HG03439 (cell line): Measurements from ENCODE around the gene CCDC188.

ENCODE experiments used
- ATAC-seq: cut with Tn5 transposase; IDR thresholded peaks from one replicate; pipeline ENCODE4 v1.9.1; 2021; ENCODE audit warnings: mild to moderate bottlenecking, moderate library complexity; ENCODE audit not compliant: unreplicated experiment

The CCDC188 gene

DNA sequence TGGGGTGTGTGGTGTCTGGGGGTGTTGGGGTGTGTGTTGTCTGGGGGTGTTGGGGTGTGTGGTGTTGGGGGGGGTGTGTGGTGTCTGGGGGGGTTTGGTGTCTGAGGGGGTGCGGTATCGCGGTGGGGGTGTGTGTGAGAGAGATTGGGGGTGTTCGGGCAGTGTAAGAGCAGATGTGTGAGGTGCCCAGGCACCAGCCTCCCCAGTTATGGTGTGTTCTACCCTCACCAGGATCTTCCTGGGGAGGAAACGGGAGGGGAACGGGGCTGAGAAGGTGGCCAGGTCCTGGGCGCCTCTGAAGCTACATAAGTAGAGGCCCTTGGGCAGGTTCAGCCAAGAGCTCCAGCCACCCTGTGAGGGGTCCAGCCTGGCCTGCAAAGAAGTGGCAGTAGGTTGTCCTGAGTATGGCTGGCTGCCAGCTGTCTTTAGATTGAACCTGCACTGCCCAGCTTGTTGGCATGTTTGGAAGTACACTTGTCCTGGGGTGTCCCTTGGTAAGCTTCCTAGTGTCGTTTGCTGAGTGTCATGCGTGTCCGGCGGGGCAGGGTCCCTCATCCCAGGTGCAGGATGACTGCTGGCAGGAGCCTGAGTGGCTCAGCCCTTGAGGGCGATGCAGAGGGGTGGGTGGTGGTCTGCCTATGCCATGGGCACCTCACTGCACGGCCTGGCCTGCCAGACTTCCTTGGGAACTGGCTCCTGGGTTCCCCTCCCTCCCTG is 27.3 kb downstream of the CCDC188 start:
- no peak for ATAC-seq

GRCh38 chr22:20121856-20122415 is 28.9 kb downstream of the CCDC188 start:
- ATAC-seq = no peak

DNA sequence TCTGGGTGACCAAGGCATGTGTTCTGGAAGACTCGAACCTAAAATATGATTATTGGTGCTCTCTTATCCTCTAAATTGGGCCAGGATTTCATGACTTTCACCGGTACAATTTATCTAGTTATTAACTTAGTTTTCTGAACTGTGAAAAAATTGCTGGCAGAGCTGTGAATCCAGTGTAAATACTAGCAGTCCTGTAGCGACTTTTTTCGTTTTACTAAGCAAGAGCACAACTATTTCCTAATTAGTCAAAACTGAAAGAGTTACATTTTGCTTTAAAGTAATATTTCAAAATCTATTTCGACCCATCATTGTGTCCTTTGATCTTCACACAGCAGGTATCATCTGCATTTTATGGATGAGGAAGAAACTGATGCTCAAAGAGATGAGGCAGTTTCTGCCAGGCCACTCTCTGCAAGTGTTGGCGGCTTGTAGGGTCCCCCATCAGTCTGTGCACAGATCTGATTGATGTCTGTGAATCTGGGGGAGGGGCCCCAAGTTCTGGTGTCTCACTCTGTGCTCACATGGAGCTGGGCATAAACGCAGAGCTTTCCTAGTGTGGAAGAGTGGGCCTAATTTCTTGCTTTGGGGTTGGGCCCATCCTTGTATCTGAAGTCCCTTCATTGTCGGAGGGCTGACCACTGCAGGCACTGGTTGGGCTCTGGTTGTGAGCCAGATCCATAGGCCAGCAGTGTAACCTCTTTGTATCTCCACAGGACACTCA is 32.4 kb downstream of the CCDC188 start:
- ATAC-seq = no peak

DNA sequence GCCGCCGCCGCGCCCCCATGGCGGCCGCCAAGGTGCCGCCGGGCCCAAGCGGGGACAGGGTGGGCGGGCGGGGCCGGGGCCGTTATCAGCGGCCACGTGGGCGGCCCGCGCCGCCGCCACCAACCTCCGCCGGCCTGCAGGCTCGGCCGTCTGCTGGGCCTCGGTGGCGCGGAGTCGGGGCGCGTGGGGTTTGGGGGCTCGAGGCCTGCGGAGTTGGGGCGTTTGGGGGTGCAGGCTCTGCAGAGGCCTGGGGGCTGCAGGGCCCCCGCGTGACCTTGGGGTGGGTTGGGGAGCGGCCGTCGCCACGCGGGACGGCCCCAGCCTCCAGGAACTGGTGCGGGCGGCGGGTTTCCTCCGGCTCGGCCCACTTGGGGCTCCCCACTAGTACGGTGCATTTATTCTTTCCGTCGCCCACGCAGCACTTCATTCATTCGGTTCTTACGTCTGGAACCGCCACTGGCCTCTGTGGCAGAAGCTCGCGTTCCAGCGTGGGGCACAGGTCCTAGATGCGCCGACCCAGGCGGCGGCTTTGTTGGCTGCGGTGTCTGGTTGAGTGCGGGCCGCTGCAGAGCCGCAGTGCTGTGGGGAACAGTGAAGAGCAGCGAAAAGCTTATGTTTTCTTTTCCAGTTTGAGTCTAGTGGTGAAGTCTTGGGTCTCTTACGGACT is 33.1 kb downstream of the CCDC188 start:
- ATAC-seq = peak; percentile 27

DNA sequence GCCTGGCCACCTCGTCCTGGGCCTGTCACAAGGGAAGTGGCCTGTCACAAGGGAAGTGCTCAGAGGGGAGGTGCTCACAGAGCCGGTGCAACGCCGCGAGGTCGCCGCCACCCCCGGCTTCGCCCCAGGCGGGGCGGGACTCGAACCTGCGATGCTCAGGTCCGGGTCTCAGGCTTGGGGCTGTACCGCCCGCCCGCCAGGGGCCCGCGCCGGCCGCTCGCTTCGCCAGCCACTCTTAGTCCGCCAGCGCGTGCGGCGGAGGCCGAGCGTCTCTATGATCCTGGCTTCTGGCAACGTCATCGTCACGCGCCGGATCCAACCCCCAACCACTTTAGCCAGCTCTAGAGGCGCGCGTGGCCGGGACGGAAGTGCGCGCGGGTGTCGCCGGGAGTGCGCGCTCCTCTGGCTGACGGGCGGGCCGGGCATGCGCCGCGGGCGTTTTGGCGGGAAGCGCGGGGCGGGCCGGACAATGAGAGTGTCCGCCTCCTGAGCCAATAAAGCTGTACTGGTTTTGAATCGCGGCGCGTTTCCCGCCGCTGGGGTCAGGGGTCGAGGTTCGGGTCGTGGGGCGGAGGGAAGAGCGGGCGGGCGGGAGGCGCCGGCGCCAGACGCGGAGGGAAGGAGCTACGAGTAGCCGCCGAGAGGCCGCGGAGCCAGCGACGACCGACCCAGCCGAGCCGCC is 33.8 kb downstream of the CCDC188 start, which contains the start of gene TRMT2A:
Gene TRMT2A, minus strand, starts transcription at position 276 of the 682 bp plus-strand sequence. CDS start 320 bp downstream, outside the sequence.
- ATAC-seq = peak; percentile 77

GRCh38 chr22:20116376-20116950 is 34.4 kb downstream of the CCDC188 start:
- no peak for ATAC-seq

- ATAC-seq = no peak
Measured at GRCh38 chr22:20115691-20116375, 35.0 kb downstream of the CCDC188 start, which contains the start of gene RANBP1. Gene RANBP1, plus strand, starts transcription at chr22:20116104. Its CDS starts 81 bp downstream, at chr22:20116185.

DNA sequence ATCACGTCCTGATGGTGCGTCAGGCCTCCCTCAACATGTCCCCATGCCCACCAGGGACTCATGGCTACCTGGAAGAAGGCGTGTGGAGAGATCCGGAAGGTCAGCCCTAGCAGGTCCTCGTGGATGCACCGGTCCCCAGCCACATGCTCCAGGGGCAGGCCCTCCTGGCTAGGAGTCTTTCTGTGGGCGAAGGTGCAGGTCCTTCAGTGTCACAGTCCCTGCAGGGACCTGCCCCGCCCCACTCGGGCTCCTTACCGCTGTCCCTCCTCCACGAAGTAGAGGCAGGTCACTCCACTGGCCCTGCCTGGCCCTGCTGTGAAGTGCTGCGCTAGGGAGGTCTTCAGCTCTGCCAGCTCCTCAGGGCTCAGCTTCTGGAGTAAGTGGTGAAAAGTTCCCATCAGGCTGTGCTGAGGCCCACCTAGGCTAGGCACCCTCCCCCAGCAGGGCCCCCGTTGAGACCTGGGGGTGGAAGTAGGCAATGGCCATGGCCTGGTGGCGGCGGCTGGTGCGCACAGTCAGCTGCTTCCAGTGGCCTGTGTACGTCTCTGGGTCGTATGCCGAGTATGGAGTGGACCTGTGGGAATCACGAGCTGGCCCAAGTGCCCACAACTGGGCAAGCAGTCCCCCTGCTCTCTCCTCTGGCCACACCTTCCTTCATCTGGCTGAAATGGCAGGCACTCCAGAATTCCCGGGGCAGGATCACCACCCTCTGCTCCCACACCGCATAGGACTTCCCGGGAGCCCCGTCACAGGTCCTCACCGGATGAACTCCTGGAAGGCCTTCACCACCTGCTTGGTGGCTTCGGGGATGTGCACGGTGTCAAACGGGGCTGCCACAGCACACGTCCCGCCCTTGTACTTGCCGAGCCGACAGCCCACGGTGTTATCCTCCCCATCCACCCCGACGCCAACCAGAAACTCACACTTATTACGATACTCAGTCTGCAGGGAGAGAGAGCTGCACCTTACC is 36.1 kb downstream of the CCDC188 start:
- ATAC-seq = no peak

DNA sequence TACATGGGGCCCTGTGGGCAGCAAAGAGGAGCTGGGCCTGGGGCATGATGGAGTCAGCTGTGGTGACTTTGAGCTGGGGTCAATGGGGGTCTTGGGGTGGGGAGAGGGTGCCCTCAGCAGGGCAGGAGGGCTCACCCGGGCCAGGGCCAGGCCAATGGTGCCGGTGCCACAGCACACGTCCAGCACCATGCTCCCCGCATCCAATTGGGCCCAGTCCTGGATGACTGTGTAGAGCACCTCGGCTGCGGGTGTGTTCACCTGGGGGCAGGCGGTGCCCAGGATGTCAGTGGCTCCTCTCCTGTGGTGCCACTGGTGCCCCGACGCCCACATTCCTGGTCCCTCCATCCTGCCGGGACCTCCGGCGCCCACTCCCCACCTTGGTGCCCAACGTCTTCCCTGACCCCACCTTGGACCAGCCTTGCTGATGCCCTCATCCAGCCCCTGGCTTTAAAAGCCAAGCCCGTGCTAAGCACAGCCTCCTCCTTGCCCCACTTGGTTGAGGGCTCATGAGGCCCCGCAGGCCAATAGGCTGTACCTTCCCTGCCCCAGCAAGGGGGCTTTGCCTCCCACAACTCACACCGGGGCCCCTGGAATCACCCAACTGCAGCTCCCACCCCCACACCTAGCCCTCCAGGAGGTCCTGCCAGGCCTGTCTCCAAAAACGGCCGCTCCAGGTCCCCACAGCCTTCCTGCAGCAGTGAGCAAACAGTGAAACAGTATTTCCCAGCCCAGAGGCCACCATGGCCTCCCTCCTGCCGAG is 37.1 kb downstream of the CCDC188 start:
- no peak for ATAC-seq

DNA sequence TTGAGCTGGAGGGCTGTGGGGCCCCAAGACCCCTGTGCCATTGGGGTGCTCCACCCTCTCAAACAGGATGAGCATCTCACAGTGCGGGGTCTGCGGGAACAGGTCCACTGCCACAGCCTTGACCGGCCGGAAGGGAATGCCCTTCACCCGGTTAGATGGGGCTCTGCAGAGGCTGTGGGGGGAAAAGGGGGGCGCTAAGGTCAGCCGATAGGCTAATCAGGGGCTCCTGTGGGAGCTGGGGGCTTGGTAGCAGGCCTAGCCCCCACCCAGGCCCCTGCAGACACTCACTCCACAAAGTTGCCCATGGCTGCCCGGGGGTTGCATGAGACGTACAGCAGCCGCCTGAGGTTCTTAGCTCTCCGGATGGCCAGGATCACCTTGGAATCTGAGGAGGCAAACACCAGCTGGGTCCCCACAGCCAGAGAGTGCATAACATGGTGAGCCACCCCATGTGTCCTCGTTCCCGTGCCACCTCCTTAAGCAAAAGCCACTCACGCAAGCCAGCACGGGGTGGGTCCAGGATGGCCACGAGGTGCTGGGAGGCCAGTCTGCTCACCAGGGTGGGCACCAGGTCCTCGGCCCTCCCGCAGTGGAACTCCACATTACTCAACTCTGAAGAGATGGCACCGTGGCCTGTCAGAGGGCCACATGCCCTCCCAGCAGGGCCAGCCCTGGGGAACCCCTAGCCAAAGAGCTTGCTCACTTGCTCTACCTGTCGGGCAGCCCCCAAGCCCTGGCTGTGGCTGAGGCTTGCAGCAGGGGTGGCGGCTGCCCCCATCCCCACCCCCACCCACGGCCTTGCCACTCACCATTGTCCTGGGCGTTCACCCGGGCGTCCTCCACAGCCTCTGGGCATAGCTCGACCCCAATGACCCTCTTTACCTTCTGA is 38.0 kb downstream of the CCDC188 start:
- ATAC-seq = no peak

GRCh38 chr22:20111689-20112622 is 38.9 kb downstream of the CCDC188 start:
- ATAC-seq = no peak

DNA sequence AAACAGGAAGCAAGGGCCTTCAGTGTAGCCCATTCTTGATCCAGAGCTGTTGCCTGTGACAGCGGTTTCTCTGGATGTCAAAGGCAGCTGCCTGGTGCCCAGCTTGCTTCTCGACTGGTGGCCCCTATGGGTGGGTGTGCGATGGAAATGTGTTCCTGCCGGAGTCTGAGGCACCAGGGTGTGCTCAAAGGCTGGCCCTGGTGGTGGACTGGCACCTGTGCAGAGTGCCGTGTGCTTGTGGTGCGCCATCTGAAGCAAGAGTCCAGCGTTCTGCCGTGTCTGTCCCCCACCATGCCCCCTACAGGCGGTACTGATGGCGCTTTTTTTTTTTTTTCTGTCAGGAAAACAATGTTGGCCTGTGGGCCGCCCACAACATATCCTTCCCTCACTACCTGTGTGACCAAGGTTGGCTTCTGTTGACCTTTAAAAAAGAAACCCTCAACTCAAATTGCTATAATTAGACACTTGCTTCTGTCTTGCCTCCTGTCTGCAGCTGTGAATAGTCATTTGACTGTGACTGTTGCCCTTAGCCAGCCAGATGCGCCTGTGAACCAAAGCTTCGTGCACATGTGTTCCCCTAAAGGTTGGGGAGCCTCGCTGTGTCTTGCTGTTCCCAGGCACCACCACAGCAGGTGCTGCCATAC is 39.7 kb downstream of the CCDC188 start:
- ATAC-seq = no peak

DNA sequence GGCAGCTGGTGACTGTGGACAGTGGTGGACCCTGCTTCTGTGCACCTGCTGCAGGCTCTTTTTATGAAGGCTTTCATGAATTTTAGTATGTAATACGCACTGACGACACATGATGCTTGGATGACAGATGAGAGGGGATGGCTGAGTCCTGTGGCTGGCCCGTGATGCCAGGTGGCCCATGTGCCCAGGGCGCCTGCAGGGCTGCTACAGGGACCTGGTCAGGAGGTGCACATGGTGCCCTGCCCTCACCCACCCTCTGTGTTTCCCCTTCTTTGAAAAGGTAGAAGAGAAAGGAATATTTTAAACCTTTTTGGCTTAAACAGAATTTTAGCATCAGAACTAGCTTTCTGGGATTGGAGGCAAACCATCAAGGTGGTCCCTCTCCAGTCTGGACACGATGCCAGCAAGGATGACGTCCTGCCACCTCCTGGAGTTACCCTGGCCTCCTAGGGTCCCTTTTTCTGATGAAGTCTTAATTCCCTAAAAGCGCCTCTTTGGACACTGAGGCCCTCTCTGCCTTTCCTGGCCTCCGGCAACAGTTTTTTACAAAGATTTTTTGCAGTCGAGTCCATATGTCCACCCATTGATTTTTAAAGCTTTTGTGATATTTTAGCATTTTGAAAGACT is 40.4 kb downstream of the CCDC188 start:
- ATAC-seq = no peak

DNA sequence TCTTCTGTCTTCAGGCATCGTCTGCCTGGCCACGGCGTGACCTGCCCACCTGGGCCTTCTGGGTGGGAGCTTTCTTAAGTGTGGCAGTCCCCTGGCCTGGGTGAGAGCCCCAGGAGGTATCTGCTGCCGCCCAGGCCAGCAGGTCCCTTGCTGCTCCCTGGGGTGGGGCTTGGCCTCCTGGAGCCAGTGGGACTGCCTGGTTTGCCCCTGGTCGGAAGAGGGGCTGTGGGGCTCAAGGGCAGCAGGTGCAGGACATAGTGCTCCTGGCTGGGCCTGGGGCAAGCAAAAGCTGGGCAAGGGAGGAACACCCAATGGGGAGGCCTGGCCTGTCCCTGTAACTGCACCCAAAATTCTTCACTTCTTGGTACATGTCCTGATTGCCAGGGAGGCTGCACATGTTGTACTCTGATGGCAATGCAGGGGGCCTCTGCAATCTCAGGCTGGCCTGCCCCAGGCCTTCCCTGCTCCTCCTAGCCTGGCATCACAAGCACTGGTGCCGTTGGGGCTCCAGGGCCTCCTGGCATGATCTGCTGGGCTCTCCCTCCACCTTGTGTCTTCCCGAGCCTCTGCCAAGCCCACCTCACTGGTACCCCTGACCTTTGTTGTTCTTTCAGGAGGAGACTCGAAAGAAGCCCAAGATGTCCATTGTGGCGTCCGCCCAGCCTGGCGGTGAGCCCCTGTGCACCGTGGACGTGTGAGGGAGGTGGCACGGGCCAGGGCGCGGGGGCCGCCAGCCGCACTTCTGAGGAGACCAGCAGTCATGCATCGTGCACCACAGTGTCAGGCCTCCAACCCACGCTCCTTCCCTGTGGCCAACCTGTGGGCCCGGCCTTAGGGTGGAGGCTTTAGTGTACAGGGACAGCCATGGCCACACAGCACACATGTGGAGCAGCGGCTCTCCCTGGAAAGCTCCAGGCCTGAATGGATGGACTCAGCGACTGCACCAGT is 41.2 kb downstream of the CCDC188 start:
- ATAC-seq = no peak
